ENCODE measurements around the gene SLC30A2. TPM values are rescaled to one million over a fixed set of nuclear protein-coding genes. Genes with fewer than 3 reads are reported as not detected.

Gene SLC30A2
- total RNA-seq, 1 experiment from 2014 or later: 0.51 TPM

DNA sequence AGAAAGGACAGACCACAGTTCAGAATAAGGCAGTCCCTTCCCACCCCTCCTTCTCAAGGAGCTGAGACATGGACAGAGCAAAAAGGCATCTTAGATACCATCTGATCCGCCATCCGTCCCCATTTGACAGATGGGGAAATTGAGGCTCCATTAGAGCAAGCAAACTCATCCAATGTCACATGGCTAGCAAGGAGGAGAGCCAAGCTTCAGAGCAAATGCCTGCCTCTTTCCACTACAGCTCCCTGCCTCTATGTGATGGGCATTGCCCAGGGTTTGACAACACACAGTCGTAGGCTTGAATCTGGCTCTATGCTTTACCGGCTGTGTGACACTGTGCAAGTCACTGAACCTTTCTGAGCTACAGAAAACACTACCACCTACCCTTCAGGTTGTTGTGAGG lies 3.9 kb downstream of the SLC30A2 start:
- DNase-seq (ENCODE audit: low spot score): no peak

DNA sequence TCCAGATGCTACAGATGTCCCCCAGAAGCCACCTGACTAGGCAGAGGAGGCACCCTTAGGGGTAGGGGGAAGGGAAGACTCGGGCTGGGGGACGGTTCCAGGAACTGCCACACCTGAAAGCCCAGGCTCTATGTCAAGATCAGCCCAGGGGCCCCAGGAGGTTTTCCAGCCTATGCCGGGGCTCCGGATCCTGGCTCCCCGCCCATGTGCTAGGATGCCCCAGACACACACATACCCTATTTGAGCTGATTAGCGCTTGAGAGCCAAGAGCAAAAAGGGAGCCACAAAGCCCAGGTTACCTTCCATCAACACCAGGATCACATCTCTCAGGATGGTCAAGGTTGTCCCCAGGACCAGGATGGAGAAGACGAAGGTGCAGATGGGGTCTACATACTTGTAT lies 4.5 kb downstream of the SLC30A2 start:
- DNase-seq (ENCODE audit: low spot score): no peak

DNA sequence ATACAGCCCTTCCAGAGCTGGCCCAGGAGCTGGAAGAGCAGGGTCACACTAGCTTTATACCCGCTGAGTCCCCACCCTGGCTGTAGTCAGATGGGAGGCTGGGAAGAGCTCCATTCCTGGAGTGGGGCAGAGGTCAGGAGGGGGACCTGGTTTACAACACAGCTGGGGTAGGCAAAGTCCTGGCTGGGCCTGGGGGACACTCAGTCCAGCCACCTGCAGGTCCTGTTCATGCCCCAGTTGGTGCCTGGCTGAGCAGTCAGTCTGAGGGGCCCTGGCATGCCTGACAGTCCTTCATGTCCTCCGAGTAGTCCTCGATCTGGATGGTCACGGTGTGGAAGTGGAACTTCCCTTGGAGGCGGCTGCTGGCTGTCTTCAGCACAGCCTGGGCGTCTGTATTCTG lies 7.0 kb downstream of the SLC30A2 start:
- no peak for DNase-seq (ENCODE audit: low spot score)

DNA sequence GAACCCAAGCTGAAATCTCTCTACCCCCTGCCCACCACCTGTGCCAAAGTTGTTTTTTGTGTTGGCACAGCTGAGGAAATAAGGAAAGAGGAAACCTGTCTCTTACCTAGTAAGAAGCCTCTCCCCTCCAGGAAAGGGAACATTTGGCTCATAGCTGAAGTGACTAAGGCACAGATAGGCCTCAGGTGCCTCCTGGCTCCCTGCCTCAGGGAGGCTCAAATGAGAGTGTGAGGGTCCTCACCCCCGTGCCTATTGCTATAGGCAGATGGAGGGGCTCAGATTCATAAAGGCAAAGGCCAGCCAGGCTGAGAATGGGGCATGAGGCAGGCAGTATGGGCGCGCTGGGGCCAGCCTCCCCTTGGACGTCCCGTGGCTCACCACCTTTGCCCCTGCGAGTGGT lies 7.4 kb downstream of the SLC30A2 start:
- no peak for DNase-seq (ENCODE audit: low spot score)

DNA sequence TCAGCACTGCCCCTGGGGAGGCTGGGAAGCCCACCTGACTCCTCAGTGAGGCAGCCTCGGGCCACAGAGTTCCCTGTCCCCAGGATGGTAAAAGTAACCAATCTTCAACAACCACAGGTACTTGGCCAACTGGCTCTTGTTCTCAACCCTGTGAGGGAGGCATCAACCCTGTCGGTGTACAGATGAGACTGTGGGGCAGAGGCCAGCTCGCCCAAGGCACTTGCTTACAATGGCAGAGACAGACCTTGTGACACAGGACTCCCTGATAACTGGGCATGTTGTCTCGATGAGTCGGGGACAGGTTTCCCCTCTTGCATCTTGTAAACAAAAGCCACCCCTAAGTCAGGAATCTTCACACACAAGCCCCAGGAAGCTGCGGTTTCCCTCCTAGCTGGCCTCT lies 8.0 kb downstream of the SLC30A2 start:
- no peak for DNase-seq (ENCODE audit: low spot score)

DNA sequence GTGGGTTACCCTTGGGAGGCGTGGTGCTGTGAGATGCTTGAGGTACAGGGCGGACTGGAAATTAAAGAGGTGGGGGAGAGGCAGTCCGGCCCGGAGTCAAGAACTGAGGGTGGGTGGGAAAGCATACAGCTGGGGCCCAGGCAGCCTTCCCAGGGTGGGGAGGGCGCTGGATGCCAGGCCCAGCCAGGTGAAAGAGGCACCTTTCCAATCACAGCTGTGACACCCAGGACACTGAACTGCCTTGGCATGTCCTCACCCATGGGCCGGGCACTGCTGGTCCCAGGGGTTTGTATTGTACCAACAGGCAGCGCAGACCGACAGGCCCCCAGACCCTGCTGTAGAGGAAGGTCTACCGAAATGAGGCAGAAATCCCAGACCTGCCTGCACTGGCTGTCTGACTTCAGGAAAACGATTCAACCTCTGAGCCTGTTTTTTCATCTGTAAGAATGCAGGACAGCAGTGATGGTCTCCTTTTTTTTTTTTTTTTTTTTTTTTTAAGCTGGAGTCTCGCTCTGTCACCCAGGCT lies 9.1 kb downstream of the SLC30A2 start:
- DNase-seq (ENCODE audit: low spot score): no peak

DNA sequence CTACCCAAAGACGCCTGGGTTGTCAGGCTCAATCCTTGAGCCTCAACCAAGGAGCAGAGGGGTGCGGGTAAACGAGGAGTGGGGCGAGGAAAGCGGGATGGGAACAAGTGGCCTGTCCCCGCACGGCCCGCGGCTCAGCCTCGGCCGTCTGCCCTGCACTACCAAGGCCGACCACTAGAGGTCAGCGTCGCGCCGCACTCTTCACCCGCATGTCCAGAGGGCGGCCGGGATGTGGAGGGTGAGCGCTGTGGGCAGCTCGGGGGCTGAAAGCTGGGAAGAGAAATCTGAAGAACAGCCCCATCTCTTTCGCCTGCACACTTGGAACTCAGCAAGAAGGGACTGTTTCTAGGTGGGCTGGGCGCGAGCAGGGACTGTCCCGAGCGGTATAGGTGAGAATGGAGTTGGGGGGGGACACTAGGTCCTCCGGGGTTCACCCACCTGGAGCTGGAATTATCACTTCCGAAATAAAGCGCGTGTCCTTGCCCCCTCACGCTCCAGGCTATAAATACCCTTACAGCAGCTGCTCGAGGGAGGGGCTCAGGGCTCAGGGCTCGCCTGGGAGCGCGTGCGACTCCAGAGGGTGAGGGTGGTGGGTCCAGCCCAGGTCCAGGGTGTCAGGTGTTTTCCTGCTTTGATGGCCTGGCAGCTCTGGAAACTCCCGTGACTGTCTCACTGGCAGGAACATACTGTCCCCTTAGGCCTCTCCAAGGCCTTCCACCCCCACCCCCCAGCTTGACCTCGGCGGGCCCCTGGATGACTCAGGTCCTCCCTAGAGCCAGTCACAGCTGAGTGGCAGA lies 9.8 kb downstream of the SLC30A2 start:
- peak; percentile 85 for DNase-seq (ENCODE audit: low spot score)

DNA sequence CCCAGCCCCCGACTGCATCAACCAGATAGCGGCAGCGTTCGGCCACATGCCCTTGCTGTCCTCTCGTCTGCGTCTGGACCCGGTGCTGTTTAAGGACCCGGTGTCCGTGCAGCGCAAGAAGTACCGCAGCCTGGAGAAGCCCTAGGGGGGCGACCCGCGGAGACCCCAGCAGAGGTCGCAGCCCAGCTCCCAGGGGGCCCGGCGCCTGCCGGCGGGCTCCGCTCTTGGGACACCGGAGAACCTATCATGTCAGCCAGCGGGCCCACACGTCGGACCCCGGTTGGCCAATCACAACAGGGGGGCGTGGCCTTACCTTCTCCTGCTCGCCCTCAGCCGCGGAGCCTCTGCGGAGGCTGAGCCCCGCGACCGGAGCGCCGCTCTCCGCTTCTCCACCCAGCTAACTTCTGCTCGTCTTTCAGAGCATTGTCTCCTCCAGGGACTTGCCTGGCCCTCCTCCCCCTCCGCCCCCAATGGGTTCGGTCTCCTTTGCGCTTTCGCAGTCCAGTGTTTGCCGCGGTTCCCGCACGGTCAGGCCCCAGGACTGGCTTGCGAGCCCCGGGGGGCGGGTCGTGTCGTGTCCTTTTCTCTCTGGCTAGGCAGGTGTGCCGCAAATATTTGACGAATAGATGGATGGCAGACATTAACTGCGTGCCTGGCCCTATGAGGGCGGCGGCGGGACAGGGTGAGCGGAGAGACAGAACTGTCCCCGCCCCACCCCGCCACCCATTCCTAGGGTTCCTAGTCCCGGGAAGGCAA lies 10.5 kb downstream of the SLC30A2 start:
- peak; percentile 91 for DNase-seq (ENCODE audit: low spot score)

DNA sequence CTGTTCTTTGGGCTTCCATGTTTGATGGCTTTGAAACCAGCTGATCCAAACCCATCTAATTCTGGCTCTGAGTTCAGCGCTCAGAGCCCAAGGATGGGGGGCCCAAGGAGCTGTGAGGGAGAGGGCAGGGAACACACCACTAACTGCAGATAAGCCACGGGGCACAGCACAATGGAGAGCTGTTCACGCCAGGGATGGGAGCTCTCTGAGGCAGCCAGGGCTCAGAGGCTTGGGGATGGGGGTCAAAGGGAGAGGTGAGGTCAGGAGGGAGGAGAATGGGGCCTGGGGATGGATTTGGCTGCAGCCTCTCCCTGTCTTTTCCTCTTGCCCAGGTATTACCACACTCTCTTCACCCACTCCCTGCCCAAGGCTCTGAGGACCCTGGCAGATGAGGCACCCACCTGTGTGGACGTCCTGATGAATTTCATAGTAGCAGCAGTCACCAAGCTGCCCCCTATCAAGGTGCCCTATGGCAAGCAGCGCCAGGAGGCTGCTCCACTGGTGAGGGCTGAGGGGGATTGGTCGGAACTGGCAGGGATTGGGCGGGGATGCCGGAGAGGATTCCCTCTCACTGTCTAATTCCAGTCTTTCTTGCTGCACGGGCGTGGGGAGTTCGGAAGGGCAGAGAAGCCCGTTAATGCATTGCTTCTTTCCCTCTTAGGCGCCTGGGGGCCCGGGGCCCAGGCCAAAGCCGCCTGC lies 11.3 kb downstream of the SLC30A2 start:
- DNase-seq (ENCODE audit: low spot score): no peak

DNA sequence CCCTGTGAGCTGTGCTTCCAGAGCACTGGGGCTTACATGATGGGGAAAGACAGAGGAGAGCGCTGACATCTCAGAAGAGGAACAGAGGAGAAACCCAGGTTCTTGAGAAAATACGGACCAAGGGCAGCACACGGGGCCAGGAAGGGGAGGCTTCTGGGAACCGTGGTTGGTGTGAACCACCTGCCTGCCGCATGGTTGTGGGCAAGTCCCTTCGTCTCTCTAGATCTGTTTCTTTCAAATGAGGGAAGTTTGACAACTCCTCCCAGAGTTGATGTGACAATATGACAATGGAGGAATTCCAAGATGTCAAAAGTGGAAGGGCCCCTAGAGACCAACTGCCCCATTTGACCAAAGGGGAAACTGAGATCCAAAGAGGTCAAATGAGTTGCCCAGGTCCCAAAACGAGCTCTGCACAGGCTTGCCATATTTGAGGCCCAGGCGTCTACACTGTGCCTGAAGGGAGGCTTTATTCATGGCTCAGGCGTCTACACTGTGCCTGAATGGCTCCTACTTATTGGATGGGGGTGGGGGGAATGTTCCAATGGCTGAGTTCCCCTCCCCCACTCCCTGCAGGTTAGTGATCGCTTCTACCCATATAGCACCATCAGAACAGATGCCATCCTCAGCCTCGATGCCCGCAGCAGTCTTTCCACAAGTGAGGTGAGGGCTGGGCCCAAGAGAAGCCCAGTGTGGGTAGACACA lies 13.1 kb downstream of the SLC30A2 start:
- DNase-seq (ENCODE audit: low spot score): no peak

DNA sequence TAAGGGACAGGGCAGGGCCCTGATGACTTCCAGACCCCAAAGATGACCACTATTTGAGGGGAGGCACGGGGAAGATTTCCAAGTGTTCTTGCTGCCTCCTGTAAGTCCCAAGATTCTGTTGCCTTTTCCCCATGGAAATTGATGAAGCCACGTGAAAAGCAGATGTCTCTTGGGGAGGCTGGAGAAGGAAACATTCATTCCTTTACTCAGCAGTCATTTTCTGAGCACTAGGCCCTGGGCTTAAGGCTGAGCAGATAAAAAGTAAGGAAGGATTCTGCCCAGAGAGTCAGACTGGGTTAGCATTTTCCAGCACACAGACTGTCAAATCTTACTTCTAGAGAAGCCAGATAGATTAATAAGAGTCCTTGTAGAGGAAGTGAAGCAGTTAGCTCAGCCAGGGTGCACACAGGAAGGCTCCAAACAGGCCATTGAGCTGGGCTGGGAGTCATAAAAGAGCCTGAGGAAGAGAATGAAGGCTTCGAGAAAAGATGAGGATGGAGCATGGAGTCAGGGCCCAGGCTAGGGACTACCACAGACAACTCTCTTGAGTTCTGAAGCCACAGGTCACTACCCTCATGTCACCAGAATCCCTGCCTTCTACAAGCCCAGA lies 14.2 kb downstream of the SLC30A2 start:
- no peak for DNase-seq (ENCODE audit: low spot score)

DNA sequence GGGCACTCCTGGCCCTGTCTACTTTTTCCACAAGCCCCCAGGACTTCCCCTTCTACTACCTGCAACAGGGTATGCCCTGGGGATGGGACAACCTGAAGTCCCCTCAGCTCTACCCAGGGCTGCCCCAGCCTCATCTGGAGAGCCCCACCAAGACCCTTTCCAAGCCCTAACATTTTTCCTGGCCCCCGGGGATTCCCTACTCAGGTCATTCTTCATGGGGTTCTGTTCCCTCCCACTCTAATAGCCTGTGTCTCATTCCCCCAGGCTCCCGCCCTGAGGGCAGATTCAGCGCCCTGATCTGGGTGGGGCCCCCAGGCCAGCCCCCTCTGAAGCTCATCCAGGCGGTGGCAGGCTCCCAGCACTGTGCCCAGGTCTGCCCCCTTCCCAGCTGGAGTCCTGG lies 14.7 kb downstream of the SLC30A2 start:
- no peak for DNase-seq (ENCODE audit: low spot score)

DNA sequence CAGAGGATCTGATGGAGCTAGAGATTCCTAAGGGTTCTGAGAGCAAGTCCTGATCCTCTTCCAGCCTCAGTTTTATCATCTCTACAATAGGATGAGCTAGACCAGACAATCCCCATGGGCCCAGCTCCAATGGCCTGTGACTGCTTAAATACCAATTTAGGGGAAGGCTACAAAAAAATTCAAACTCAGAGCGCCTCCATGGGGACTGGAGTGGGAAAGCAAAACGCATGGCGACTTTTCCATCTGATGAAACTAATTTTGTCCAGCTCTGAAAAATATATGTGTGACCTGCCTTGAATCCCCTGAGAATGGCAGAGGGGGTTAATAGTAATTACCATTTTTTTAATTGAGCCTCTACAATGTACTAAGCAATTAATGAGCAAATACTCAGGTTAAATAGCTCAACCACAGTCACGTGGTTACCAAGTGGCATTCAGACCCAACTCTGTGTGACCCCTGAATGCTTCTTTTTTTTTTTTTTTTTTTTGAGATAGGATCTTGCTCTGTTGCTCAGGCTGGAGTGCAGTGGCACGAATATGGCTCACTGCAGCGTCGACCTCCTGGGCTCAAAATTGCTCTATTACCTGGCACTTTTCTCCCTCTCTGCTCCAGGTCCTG lies 15.9 kb downstream of the SLC30A2 start:
- DNase-seq (ENCODE audit: low spot score): no peak

DNA sequence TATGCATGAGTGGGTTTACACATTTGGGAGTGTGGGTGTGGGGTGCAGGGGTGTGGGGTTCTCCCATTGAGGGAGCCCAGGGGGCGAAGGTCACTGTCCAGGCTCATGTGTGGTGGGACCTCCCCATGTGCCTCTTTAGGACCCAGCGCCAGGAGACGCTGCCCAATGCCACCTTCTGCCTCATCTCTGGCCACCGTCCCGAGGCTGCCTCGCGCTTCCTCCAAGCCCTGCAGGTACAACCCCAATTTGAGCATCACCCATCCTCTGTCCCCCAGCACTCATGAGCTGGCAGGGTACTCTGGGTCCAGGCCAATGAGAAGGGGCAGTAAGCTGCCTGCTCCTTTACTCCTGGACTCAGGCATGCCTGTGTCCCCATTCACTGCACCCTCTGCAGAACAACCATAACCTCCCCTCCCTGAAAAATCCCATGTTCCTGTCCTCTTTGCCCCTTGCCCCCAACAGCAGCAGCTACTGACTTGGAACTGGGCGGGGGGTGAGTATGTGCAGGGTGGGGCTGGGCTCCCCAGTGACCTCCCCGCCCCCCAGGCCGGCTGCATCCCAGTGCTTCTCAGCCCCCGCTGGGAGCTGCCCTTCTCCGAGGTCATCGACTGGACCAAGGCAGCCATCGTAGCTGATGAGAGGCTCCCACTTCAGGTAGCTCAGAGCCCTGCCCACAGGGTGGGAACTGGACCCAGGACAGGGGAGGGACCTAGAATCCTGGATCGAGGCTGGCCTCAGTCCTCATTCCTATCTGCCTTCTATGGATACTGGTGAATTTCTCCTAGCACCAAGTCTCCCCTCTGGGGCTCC lies 16.7 kb downstream of the SLC30A2 start:
- no peak for DNase-seq (ENCODE audit: low spot score)

DNA sequence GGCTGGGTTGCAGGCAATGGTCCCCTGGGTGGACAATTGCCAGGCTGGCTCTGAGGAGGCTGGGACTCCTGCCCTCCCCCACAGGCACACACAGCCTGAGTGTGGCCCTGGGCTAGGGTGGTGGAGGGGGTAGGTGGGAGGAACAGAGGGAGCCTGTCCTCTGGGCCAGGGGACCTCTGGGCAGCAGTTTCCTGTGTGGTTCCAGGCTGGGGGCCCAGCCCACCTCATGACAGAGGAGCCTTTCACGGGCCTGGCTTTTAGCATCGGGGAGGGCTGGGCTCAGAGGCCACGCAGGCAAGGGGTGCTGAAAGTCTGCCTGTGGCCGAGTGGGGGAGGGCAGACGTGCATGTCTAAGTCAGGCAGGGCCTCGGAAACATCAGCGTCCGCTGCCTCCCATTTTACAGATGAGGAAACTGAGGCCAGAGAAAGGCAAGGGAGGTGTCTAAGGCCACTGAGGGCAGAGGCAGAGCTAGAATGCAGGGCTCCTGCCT lies 17.4 kb downstream of the SLC30A2 start:
- DNase-seq (ENCODE audit: low spot score): no peak

DNA sequence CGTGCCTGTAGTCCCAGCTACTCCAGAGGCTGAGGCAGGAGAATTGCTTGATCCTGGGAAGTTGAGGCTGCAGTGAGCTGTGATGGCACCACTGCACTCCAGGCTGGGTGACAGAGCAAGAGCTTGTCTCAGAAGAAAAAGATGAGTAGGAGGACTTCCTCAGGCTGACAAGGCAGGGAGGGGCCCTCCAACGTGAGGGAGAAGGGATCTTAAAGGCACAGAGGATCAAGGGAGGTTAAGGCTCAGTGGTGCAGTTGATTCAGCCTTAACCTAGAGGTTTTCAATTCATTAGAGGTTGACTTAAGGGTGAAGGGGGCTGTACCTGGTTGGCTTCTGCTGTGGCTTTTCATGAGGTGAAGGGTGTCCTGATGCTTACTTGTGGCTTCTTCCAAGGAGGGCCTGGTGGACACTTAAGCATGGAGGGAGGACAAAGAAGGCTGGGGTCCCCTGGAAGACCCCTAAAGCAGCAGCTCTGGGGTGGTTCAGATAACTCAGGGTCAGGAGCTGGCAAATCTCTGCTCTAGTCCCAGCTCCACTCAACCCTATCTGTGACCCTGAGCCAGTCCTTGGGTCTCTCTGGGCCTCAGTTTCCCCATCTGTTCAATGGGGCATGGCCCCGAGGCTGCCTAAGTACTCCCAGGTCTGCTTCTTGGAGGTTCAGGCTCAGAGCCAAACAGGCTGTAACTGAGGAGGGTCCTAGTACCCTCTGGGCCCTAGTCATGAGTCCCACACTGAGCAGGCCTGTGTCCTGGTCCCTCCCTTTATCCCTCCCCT lies 18.0 kb downstream of the SLC30A2 start:
- no peak for DNase-seq (ENCODE audit: low spot score)

DNA sequence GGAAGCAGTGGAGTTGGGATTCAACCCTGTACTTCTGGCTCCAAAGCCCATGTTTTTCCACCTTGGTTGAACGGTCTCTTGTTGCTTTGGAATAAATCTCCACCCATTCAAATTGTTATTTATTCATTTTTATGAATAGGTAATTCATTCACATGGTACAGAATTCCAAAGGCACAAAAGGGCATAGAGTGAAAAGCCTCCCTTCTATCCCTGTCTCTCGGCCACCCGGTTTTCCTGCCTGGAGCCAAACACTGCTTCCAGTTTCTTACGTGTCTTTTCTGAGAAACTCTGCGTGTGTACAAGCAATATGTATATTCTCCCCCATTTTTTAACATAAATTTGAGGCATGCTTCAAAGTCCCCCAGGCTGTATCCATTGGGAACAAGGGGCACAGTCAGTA lies 20.4 kb downstream of the SLC30A2 start:
- no peak for DNase-seq (ENCODE audit: low spot score)

DNA sequence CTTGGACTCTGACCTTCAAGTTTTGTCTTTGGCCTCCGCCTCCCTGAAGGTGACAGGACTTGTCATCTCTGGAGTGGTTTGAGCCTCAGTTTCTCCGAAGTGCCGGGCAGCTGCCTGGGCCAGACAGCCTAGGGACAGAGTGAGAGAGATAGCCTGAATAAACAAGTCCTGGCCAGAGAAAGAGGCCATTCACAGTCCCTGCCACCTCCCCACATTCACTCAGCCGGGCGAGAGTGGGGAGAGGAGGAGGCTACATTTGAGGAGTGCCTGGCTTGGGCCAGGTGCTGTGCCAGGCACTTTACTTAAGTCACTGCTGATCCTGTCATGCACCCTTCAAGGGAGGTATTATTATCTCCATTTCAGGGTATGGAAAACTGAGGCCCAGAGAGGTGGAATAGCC lies 20.9 kb downstream of the SLC30A2 start:
- DNase-seq (ENCODE audit: low spot score): no peak

DNA sequence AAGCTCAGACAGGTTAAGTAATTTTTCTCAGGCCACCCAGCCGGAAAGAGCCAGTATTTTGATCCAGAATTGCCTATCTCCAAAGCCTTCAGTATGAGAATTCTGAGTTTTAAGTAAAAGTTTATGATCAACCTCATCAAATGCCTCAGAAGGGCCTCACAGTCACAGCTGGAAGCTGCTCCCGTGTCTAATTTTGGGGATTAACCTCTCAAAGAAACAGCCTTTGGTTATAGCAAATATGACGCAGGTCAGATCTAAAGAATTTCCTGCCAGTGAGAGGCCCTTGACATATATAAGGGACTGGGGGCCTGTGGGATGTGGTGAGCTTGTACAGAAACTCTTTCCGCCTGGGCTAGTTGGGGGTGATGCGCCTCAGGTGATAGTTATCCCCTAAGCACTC lies 22.1 kb downstream of the SLC30A2 start:
- no peak for DNase-seq (ENCODE audit: low spot score)

Data from HT-29 (cell line).